ENCODE data around the gene CCDC9.
A peak's percentile ranks its signal among the peaks of the same experiment; 100 is the strongest.
"Not testable (repeated sequence)": the region's sequence is repeated elsewhere in the genome, so short reads cannot be mapped to it uniquely, and the experiment has no call there.

Gene CCDC9

DNA sequence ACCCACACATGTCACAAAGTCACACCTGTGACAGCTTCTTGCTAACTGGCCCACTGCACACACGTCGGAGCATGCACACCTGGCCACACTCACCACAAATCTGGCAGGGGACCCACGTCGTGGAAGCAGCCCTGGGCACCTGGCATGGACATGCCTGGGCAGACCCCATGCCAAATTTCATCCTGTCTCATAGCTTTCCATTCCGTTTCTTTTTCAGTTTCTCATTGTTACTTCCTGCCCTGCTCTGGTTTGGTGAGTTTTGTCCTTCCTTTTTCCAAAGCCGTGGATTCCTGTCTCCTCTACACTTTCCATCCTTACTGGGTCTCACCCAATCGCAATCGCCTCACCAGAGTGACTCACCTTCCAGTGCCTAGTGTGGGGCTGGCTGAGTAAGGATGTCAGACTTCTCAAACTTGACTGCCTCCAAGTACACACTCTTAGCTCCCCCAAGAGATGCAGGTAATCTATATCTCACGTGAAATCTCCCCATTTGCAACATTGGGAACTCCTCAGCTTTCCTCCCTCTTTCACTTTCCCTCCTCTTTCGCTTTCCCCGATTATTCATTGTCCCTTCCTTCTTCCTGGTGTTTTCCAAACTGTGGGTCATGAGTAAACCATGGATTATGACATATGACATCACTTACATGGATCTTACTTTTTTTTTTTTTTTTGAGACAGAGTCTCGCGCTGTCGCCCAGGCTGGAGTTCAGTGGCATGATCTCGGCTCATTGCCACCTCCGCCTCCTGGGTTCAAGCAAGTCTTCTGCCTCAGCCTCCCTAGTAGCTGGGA lies 23.7 kb upstream of the CCDC9 start:
- DNase-seq = no peak

DNA sequence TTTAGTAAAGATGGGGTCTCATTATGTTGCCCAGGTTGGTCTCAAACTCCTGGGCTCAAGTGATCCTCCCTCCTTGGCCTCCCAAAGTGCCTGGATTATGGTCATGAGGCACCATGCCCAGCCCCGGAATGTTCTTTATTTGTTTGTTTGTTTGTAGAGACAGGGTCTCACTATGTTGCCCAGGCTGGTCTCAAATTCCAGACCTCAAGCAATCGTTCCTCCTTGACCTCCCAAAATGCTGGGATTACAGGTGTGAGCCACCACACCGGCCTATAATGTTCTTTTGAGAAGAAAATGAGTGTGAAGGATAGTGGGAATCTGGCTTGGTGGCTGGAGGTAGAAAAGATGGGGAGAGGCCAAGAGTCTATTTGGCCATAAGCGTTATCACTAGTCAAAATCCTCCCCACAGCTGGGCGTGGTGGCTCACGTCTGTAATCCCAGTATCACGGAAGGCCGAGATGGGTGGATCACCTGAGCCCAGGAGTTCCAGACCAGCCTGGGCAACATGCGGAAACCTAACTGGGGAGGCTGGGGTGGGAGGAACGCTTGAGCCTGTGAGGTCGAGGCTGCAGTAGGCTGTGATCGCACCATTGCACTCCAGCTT lies 20.2 kb upstream of the CCDC9 start:
- no peak for DNase-seq

DNA sequence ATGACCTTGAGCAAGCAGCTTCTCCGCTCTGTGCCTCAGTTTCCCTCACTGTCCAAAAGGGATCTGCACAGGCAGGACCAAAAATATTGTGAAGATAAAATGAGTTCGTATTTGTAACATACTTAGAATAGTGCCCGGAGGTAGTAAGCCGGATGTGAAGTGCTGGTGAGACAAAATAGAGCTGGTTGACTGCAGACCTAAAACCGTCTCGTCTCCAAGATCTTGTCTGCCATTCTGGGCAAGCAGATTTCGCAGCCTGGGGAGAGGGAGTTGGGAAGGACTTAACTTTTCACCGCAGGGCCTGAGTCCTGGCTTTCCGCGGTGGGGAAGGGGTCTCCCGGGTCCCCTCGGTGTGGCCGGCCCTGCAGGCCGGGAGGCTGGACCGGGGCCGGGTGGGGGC lies 17.2 kb upstream of the CCDC9 start:
- no peak for DNase-seq

DNA sequence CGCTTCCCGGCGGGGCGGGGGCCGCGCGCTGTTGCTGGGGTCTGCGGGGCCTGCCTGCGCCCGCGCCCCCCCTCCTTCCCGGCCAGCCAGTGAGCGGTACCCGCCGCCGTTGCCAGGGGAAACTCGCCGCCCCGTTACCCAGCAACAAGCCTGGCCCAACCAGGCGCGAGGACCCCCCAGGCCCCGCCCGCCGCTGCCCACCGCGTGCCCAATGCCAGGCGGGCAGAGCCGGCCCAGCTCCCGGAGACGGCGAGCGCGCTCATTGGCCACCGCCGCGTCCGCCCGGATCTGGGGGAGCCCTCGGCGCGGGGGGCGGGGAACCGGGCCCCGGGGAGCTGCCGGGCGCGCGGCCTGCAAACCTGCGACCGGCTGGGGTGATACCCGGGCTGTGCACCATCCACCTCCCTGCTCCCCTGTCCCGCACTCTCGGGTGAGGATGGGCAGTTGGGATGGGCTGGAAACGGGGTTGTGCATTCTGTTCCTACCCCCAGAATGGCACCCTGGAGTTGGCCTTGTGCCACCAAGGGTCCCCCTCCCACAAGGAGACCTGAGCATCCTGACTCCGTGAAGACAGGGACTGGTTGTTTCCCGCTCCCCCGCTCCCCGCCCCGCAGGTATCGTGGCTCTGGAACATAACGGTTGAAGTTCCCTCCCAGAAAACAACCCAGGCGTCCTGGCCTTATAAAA lies 16.6 kb upstream of the CCDC9 start:
- peak; percentile 51 for DNase-seq

DNA sequence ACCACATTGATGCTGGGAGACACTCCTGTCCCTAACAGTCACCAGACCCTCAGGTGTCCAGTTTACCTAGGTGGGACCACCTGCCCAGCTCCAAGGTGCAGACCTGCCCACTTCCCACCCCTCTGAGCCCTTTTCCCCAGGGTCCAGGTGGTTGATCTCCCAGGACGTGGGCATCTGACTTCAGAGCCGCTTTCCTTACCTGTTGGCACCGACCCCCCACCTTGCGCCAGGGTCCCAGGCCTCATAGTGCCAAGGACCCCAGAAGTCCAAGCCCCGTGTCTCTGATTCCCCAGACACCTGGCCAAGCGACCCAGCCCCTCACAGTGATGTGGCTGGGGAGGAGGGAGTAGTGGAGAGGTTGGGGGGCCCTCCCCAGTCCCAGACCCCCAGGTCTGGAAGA lies 15.8 kb upstream of the CCDC9 start:
- DNase-seq = no peak

DNA sequence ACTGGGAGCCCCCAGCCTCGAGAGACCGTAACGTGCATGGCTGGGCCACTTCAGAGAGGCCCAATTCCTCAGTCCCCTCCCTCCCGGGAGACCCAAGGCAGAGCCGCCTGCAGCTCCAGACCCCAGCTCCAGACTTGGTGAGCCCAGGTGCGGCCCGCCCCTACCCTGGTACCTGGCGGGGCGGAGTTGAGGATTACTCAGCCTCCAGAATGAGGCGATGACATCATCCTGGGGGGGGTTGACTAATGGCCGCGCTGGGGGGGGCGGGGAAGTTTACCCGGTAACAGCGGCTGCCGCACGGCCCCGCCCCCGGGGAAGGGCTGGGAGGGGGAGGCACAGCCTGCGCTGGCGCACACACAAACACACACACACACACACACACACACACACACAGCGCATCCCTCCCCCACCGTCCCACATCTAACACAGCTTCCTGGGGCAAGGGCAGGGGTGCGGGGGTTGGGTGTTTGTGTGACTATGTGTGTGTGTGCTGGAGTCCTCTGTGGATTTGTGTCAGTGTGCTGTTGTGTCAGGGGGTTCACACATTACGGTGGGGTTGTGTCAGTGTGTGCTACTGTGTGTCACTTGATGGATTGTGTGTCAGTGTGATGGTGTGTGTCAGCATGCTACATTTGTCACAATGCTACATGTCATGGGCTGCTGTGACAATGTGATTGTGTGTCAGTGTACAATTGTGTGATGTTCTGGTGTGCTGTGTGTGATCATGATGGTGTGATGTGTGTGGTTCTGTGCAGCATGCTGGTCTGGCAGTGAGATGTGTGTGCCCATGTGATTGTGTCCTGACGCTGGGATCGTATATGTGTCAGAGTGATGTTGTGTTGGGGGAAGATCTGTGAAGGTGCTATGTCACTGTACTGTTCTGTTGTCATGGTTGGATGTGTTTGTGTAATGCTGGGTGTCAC lies 15.1 kb upstream of the CCDC9 start:
- DNase-seq = no peak

DNA sequence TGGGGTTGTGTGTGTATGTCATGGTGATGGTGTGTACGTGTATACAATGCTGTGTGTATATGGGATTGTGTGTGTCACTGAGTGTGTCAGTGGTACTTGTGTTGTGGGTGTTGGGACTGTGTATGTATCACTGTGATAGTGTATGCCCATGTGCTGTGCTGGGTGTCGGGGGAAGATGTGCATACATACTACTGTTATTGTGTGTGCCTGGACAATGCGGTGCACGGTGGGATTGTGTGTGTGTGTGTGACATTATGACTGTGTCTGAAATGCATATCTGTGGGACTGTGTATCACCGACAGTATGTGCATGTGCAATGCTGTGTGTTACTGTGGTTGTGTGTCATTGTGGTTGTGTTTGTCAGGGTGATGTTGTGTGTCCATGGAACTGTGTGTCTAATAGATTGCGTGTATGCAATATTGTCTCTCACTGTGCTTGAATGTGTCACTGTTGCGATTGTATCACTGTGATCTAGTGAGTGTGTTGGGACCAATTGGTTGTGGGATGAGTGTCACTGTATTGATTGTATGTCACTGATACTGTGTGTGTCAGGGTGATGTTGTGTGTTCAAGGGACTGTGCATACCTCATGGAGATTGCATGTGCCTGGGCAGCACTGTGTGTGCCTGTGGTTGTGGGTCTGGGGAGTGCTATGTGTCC lies 14.3 kb upstream of the CCDC9 start:
- DNase-seq = no peak

DNA sequence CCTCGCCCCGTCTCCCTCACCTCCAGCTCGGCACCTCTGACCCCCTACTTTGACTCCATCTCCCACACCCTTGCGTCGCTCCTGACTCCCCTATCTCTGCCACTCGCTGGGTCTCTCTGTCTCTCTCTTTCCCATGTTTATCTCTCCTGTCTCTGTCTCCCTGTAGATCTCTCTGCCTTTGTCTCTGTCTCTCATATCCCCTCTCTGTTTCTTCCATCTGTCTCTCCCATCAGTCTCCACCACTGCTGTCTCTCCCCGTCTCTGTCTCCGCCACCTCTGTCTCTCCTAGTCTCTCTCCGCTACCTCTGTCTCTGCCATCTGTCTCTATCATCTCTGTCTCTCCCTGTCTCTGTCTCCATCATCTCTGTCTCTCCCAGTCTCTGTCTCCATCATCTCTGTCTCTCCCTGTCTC lies 13.0 kb upstream of the CCDC9 start:
- DNase-seq = no peak

DNA sequence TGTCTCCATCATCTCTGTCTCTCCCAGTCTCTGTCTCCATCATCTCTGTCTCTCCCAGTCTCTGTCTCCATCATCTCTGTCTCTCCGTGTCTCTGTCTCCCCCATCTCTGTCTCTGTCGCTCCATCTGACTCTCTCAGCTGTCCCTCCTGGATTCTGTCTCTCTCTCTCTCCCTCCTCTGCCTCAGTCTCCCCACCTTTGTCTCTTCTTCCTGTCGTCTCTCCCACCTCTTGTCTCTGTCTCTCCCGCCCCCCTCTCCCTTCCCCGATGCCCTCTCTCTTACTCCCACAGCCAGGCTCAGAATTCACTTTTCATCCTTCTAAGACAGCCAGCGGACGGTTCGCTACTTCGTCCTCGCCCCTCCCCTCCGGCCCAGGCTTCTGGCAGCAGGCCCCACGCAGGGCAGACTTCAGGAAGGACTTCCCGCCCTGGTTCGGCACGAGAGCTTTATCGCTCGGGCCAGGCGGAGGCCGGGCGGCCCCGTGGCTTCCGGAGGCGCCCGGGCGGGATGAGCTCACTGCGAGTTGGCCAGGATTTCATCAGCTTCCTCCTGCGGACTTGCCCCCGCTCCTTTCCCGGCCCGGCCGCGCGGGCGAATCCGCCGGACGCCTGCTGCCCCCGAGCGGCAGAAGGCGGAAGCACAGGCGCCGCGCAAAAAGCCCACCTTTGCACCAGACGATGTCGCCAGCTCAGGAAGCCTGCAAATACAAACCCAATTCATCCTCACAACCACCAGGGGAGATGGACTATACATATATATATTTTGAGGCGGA lies 12.4 kb upstream of the CCDC9 start:
- peak; percentile 55 for DNase-seq

DNA sequence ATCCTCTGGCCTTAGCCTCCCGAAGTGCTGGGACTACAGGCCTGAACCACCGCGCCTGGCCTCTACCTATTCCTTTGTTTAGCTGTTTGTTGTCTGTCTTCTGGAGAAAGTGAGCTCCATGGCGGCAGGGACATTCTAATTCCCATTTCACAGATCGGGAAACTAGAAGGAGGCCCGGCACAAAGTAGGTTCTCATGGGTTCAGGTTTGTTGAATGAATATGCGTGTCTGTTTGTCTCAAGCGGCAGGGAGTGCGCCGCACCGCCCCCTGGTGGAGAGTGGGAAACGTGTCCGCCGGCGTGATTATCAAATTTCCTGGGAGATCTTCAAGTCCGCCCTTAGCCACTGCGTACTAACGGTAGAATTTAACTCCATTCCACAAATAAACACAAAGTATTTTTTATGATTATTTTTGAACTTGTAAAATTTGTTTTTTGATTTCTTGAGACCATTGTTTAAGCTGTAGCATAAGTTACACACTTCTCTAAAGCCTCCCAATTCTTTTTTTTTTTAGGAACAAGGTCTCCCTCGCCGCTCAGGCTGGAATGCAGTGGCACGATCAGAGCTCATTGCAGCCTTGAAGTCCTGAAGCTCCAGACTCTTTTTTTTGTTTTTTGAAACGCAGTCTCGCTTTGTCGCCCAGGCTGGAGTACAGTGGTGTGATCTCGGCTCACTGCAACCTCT lies 8.9 kb upstream of the CCDC9 start:
- no peak for DNase-seq

DNA sequence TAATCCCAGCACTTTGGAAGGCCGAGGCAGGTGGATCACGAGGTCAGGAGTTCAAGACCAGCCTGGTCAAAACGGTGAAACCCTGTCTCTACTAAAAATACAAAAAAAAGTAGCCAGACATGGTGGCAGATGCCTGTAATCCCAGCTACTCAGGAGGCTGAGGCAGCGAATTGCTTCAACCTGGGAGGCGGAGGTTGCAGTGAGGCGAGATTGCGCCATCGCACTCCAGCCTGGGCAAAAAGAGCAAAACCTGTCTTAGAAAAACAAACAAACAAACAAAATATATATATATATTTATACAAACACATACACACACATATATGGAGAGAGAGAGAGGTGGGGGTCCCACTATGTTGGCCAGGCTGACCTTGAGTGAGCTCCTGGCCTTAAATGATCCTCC lies 3.3 kb upstream of the CCDC9 start:
- DNase-seq = not testable (repeated sequence)

DNA sequence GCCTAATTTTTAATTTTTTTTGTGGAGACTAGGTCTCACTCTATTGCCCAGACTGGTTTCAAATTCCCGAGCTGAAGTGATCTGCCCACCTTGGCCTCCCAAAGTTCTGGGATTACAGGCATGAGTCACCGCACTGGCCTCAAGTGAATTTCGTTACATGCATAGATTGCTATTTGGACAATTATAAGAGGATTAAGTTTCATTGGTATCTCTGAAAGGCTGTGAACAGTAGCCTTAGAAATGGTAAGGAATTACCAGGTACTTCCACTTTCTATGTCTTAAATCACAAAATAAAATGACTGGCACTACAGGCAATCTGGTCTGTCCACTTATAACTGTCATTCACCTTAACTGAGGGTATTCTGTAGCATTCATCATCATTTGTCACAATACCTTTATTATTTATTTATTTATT lies 2.9 kb upstream of the CCDC9 start:
- no peak for DNase-seq

DNA sequence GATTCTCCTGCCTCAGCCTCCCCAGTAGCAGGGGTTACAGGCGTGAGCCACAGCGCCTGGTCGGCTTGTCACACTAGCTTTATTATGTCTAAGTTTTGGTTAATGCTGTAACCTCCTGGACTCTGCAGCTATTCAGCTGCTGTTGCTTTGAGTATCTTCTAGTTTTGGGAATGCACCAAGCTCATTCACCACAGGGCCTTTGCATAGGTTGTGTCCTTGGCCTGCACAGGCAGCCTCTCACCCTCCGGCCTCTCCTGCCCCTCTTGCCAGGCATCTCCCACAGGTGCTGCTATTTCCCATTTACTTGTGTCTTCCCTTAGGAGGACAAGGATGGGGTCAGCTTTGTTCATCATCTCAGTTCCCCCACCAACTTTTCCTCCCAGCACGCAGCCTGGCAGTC lies 2.4 kb upstream of the CCDC9 start:
- DNase-seq = no peak

DNA sequence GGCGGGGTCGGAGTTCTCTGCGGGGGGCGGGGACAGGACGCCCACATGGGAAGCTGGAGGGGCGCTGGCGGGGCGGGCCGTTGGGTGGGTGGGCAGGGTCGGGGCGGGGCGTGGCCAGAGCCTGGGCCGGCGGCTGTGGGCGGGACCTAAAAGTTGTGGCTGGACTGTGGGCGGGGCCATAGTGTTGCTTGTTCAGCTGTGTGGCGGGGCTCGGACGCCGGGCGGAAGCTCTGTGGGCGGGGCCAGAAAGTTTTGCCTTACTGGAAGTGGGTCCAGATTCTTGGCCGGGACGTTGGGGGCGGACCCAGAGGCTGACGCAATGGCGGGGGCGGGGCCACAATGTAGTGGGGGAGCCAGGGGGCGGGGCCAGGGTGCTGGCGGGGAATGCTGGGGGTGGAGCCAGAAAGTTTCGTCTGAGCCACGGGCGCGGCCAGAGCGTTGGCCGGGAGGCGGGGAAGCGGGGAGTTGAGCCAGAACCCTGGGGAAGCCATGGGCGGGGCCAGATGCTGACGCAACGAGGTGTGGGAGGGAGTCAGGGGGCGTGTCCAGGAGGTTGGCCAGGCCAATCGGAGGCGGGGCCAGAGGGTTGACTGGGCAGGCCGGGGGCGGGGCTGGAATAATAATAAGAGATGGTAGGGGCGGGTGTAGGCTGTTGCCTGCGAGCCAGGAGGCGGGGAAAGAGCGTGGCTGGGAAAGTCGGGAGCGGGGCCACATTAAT lies 527 bp downstream of the CCDC9 start:
- peak; percentile 93 for DNase-seq

DNA sequence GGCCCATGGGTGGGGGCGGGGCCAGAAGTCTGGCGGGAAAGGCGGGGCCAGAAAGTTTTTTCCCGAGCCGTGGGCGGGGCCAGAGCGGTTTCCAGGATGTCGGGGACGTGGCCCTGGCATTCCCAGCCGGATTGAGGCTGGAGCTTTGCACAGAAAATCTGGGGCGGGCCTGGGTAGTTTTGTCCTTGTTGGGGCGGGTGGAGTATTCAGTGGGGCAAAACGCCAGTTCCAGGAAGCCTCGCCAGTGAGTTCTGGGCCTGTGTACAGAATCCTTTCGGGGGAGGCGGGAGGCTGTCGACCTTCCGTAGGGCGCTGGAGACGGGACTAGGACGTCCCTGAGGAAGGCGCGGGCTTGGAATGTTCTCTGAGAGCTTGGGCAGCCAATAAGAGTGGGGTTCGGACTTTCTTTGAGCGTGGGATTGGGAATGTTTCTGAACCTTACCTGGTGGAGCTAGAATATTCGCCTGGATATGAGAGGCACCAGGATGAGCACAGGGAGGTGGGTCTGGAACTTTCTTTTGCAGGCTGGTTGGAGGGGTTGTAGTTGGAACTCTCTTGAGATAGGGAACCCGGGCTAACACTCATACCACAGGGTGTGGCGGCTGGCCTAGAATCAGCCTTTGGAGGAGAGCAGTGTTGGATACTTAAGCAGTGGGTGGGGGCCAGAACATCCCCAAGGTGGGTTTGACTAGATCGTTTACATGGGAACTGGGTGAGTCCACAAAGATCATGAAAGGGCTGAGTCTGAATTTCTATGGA lies 1.3 kb downstream of the CCDC9 start:
- no peak for DNase-seq

DNA sequence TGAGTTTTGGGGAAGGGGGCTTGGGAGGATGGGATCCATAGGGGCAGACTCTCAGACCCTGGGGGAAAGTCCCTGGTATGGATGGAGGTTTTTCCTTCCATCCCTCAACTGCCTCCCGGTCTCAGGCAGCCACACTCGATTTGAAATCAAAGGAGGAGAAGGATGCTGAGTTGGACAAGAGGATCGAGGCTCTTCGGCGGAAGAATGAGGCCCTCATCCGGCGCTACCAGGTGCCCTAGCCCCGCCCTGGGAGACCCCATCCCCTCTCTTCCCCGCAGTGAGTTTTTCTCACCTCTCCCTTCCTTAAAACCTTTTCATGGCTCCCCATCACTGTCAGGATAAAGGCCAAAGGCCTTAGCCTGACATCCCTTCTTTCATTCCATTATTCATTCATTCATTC lies 2.1 kb downstream of the CCDC9 start:
- no peak for DNase-seq

DNA sequence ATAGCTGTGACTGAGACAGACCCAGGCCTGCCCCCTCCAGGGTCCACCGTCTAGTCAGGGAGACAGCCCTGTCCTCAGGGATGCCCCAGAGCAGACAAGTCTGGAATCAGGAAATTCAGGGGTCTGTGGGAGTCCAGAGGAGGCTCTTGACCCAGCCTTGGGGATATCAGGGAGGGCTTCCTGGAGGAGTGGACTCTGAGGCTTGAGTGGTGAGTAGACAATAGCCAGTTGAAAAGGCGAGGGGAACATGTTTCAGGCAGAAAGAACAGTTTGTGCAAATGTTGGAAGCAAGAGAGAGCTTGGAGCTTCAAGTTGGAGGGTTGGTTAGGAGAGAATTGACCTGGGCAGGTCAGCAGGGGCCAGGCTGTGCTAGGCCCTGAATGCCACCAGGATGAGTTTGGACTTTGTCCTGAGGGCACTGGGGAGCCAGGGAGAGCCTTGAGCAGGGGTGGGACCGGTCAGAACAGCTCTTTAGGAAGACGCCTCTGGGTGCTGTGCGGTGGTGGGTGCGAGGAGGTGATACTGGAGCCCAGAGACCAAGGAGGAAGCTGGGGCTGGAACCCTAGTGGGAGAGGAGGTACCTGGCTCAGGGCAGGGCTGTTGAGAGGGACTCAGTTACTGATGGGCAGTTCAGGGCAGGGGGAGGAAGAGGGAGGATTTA lies 2.7 kb downstream of the CCDC9 start:
- no peak for DNase-seq

DNA sequence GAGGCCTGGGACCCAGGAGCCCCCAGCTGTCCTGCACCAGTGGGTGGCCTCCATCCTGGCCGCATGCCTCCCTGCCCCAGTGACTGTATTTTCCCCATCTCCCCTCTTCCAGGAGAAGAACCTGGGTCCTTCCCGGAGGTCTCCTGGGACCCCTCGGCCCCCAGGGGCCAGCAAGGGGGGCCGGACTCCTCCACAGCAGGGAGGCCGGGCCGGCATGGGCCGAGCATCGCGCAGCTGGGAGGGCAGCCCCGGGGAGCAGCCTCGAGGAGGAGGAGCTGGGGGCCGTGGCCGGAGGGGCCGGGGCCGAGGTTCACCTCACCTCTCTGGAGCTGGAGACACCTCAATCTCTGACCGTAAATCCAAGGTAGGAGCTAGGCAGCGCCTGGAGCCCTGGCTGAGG lies 4.2 kb downstream of the CCDC9 start:
- DNase-seq = no peak

Measured in NCI-H524 treated with DMSO at 0.1 percent for 48 hours (cell line).